Activated T-cell treated with anti-CD3 and anti-CD28 coated beads for 48 hours (primary cell): ENCODE measurements around the gene PRRT4.
A peak's percentile ranks its signal among the peaks of the same experiment; 100 is the strongest.

Source experiments
- DNase-seq: peaks from one replicate; pipeline ENCODE4 v3.0.0-alpha.2; 2020; ENCODE audit warnings: low read depth

The PRRT4 gene

DNA sequence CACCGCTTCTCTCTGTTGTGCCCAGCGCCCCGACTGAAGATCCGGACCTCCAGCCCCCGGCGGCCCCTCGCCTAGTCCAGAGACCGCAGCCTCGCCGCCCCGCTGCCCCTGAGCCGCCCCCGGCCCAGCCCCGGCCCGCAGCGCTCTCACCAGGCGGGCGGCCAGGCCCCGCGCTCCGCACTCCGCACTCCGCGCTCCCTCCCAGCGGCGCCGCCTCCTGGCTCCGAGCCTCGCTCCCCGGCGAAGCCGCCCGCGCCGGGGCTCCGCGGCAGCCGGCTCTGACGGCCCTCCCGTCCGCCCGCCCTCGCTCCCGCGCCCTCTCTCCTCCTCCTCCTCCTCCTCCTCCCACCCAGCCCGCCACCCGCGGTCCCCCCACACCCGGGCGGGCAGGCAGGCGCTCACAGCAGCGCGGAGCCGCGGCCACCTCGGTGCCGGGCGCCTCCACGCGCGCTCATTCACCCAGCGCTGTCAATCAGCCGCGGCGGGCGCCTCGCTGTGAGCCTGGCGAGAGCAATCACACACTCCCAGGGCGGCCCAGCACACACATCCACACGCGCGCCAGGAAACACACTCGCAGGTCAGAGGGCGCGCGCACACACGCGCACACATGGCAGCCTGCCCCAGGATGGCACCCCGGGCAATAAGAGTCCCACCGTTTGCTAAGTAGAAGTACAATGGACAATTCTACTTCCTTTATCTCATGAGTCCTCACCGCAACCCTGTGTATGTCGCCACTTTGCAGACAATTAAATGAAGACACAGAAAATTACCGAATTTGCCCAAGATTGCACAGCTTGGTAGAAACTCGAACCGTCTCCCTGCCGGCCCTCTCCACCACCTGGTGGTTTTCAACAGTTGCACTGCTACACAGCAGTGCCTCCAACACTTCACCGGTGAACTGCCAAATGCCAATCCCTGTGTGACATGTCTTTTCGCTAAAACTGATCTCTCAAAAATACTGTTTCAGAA, at the start of gene PRRT4:
PRRT4 (minus strand) TSS at position 280 of the 969 bp plus-strand sequence.
- no peak for DNase-seq

DNA sequence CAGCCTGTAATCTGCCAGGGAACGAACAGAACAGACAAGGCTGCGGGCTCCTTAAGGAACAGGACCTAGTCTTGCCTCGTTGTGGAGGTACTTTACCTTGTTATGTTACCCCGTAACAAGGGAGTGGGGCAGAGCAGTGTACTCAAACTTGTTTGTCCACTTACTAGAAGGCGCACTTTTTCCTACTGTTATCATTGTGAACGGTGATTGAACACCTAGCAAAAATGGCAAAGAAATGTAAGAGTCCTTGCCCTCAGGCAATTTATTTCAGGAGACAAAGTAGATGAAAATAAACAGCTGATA, 48.9 kb upstream of the PRRT4 start:
- DNase-seq: no peak

GRCh38 chr7:128409596-128410450, 48.3 kb upstream of the PRRT4 start, which contains the start of gene IMPDH1:
Gene IMPDH1 (minus strand): TSS chr7:128409982. CDS start chr7:128409901, 81 bp downstream.
- DNase-seq: peak; percentile 86

GRCh38 chr7:128408709-128409595, 47.5 kb upstream of the PRRT4 start:
- no peak for DNase-seq

DNA sequence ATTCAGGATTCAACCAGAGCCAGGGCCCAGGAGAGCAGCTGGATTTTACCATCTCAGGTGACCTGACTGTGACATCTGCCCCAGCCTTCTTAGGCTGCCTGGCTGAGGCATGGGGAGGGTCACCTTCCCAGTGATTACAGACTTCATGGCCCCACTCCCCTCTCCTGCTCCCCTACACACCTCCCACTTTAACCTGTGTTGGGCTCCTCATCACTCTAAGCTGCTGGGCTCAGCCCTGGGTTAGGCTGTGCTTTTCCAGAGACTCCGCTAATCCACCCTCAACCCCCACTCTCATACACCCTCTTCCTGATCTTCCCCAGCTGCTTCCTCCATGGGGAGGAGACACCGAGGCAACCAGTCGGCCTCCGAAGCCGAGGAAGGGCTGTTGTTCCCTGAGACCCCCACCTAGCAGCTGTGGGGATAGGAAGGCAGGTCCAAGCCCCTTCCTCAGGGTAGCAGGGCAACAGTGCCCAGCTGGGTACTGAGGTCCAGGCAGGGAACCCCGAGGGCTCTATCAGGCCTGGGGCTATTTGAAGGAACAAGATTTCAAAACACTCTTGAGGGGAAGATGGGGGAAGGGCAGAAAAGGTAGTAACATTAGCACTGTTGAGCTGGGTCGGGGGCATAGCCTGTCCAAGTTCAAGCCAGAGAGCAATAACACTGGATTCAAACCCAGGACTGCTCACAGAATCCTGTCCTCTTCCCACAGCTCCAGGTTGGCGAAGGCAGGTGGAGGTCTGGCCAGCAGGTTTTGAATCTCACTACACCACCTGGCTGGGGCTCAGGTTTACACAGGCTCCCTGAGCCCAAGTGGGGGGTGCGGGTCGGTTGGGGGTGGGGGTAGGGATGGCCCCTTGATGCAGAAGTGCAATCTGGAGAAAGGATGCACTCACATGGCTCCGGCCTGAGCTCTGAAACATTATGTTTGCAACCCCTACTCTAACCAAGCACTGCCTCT, 46.5 kb upstream of the PRRT4 start:
- no peak for DNase-seq

GRCh38 chr7:128407233-128407589, 45.7 kb upstream of the PRRT4 start:
- no peak for DNase-seq

- no peak for DNase-seq
Observed at GRCh38 chr7:128406314-128407232, 45.1 kb upstream of the PRRT4 start.

- DNase-seq: peak; percentile 46
Observed at GRCh38 chr7:128405471-128406313, 44.2 kb upstream of the PRRT4 start.

- no peak for DNase-seq
Observed at GRCh38 chr7:128404886-128405470, 43.5 kb upstream of the PRRT4 start.

GRCh38 chr7:128404143-128404681, 42.7 kb upstream of the PRRT4 start:
- no peak for DNase-seq

- no peak for DNase-seq
Observed at GRCh38 chr7:128403676-128404075, 42.2 kb upstream of the PRRT4 start.

DNA sequence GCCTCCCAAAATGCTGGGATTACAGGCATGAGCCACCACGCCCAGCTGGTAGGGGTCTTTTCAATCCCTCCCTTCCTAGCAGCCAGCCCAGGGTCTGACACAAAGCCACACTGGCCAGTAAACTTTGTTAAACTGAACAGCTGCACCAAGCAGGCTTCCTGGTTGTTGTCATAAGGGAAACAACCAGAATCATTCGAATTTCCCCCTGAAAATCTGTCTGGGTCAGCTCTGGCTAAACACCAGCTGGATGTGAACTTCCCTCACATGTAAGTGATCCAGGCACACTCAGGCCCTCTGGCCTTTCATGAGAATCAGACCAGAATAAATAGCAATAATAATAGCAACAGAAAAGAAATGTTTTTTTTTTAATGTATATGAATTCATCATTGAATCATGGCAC, 40.9 kb upstream of the PRRT4 start:
- DNase-seq: no peak

DNA sequence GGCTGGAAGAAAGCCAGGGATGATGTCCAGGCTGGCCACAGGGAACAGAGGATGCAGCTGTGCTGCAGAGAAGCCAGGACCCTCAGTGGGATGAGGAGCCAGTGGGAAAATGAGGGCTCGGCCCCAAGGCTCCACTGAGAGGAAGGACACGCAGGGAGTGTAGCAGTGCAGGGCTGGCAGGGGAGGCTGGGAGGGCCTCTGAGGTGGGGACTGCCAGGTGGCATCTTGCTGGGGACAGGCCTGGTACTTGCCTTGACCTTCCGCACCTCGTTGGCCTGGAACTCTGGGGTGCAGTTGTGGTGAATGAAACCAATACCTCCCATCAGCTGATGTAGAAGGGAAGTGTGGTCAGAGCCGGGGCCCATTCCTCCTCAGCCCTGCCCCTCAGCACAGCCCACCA, 39.1 kb upstream of the PRRT4 start:
- DNase-seq: no peak

- DNase-seq: no peak
Observed at GRCh38 chr7:128399991-128400390, 38.5 kb upstream of the PRRT4 start.

- DNase-seq: no peak
Observed at GRCh38 chr7:128398841-128399135, 37.3 kb upstream of the PRRT4 start.

DNA sequence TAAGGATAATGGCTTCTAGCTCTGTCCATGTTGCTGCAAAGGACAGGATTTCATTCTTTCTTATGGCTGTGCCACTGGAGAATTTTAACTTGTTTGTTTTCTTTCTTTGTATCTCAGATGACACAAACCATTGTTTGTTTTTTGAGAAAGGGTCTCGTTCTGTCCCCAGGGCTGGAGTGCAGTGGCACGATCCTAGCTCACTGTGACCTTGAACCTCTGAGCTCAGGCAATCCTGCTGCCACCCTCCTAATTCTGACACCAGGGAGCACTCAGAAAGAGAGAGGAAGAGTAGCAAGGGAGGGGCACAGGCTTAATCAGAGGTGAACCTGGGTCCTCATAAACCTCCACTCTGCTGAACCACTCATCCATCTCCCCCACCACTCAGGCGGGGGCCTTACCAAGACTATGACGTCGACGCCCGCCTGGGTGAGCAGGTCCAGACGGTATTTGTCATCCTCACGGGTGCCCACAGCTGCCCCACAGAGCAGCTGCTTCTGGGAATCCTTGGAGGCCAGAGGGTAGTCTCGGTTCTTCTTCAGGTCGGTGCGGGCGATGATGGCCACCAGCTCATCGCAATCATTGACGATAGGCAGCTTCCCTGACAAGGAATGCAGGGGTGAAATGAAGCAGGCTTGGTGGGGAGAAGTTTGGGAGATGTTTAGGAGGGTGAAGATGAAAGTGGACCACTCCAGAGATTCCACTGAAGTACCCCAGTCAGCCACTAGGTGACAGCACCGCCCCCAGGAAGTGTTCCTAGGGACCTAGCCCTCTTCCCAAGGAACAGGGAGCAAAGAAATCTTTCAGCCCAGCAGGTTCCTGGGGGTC, 36.7 kb upstream of the PRRT4 start:
- no peak for DNase-seq

DNA sequence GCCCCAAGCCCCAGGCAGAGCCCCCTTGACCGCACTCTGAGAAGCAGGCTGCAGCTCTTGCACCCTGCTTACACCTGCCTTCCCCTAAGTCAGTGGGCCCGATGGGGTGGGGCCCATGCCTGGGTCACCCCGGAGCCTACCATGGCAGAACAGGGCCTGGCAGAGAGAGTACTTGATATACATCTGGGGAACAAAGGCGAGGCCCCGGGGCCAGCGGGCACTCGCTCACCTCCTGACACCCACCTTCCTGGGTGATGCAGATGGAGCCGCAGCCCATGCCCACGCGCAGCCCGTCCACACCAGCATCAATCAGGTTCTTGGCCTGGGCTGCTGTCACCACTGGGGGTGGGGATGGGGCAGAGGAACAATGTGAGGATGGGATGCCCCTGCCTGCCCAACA, 34.9 kb upstream of the PRRT4 start:
- no peak for DNase-seq
